Stimulated activated memory B cell treated with anti-CD40 and anti-IgM and Interleukin-4, amounts not matched to agents 10 μg/mL and 1 μg/mL and 100 μg/mL, for 72 hours (primary cell): ENCODE data around the gene FAM181B.
A peak's percentile ranks its signal among the peaks of the same experiment; 100 is the strongest.

Experiments
- ATAC-seq: fragments of 150-1000 bp; cut with Tn5 transposase; 2 replicates; pipeline ENCODE4 v1.10.0; 2021
- H3K27ac Mint-ChIP-seq: one replicate; pipeline ENCODE4 v1.8.0; 2022; ENCODE audit warnings: mild to moderate bottlenecking, mixed read lengths
- H3K27me3 Mint-ChIP-seq: one replicate; pipeline ENCODE4 v1.8.0; 2022; ENCODE audit warnings: mixed read lengths
- H3K36me3 Mint-ChIP-seq: one replicate; pipeline ENCODE4 v1.8.0; 2022; ENCODE audit warnings: mixed read lengths
- H3K4me1 Mint-ChIP-seq: one replicate; pipeline ENCODE4 v1.8.0; 2022; ENCODE audit warnings: mixed read lengths
- H3K4me3 Mint-ChIP-seq: one replicate; pipeline ENCODE4 v1.8.0; 2022; ENCODE audit warnings: mild to moderate bottlenecking, moderate library complexity, mixed read lengths
- H3K9me3 Mint-ChIP-seq: one replicate; pipeline ENCODE4 v1.8.0; 2022; ENCODE audit warnings: mixed read lengths

Gene FAM181B

GRCh38 chr11:82753921-82754320 lies 20.3 kb upstream of the FAM181B start:
- Mint-ChIP-seq H3K4me1 (peaks cover 41% of the 10 kb centered on the region), H3K27me3 (peaks cover 10% of the 10 kb centered on the region), H3K4me3 (no peak overlapping the region), H3K9me3 (no peaks in the 10 kb centered on the region), H3K27ac (no peak overlapping the region), H3K36me3 (no peaks in the 10 kb centered on the region)
- ATAC-seq: no peak

GRCh38 chr11:82752801-82753200 lies 19.1 kb upstream of the FAM181B start:
- H3K27me3 Mint-ChIP-seq: peaks cover 10% of the 10 kb centered on the region
- no peak overlapping the region for H3K4me3 Mint-ChIP-seq
- ATAC-seq: no peak
- H3K4me1 Mint-ChIP-seq: peaks cover 36% of the 10 kb centered on the region
- no peaks in the 10 kb centered on the region for H3K9me3 Mint-ChIP-seq
- H3K36me3 Mint-ChIP-seq: no peaks in the 10 kb centered on the region
- no peak overlapping the region for H3K27ac Mint-ChIP-seq

GRCh38 chr11:82750643-82751139 lies 17.0 kb upstream of the FAM181B start:
- Mint-ChIP-seq H3K4me1 (peaks cover 23% of the 10 kb centered on the region), H3K9me3 (no peaks in the 10 kb centered on the region), H3K36me3 (no peaks in the 10 kb centered on the region), H3K4me3 (no peak overlapping the region), H3K27ac (no peak overlapping the region), H3K27me3 (peaks cover 22% of the 10 kb centered on the region)
- ATAC-seq: peak; percentile 43

GRCh38 chr11:82747471-82747870 lies 13.8 kb upstream of the FAM181B start:
- Mint-ChIP-seq H3K9me3 (no peaks in the 10 kb centered on the region), H3K4me3 (no peak overlapping the region), H3K36me3 (no peaks in the 10 kb centered on the region), H3K27ac (no peak overlapping the region), H3K27me3 (peaks cover 39% of the 10 kb centered on the region), H3K4me1 (peaks cover 17% of the 10 kb centered on the region)
- no peak for ATAC-seq

GRCh38 chr11:82738091-82738490 lies 4.4 kb upstream of the FAM181B start:
- H3K4me3 Mint-ChIP-seq: no peak overlapping the region
- no peaks in the 10 kb centered on the region for H3K4me1 Mint-ChIP-seq
- ATAC-seq: no peak
- no peaks in the 10 kb centered on the region for H3K36me3 Mint-ChIP-seq
- H3K27ac Mint-ChIP-seq: no peak overlapping the region
- no peaks in the 10 kb centered on the region for H3K9me3 Mint-ChIP-seq
- peaks cover 94% of the 10 kb centered on the region for H3K27me3 Mint-ChIP-seq

- Mint-ChIP-seq H3K36me3 (no peaks in the 10 kb centered on the region), H3K9me3 (peaks cover 3% of the 10 kb centered on the region), H3K4me3 (peak overlapping the region; percentile 57), H3K27ac (no peak overlapping the region), H3K4me1 (no peaks in the 10 kb centered on the region), H3K27me3 (peaks cover 90% of the 10 kb centered on the region)
- ATAC-seq: no peak
Observed at GRCh38 chr11:82734120-82734479, 436 bp upstream of the FAM181B start.

- ATAC-seq: peak; percentile 32
Observed at GRCh38 chr11:82732734-82733443, 775 bp downstream of the FAM181B start.

GRCh38 chr11:82732348-82732733 lies 1.3 kb downstream of the FAM181B start:
- no peak for ATAC-seq
- H3K4me1 Mint-ChIP-seq: no peaks in the 10 kb centered on the region
- peaks cover 3% of the 10 kb centered on the region for H3K9me3 Mint-ChIP-seq
- H3K36me3 Mint-ChIP-seq: no peaks in the 10 kb centered on the region
- peak overlapping the region; percentile 8 for H3K4me3 Mint-ChIP-seq
- no peak overlapping the region for H3K27ac Mint-ChIP-seq
- peaks cover 86% of the 10 kb centered on the region for H3K27me3 Mint-ChIP-seq

More at GRCh38 chr11:82732734-82733443, 775 bp downstream of the FAM181B start:
- peaks cover 3% of the 10 kb centered on the region for H3K9me3 Mint-ChIP-seq
- H3K36me3 Mint-ChIP-seq: no peaks in the 10 kb centered on the region
- peak overlapping the region; percentile 57 for H3K4me3 Mint-ChIP-seq
- H3K27ac Mint-ChIP-seq: no peak overlapping the region
- H3K4me1 Mint-ChIP-seq: no peaks in the 10 kb centered on the region
- peaks cover 86% of the 10 kb centered on the region for H3K27me3 Mint-ChIP-seq

GRCh38 chr11:82731691-82732277 lies 1.9 kb downstream of the FAM181B start:
- no peak overlapping the region for H3K4me3 Mint-ChIP-seq
- H3K9me3 Mint-ChIP-seq: peaks cover 3% of the 10 kb centered on the region
- H3K36me3 Mint-ChIP-seq: no peaks in the 10 kb centered on the region
- H3K4me1 Mint-ChIP-seq: no peaks in the 10 kb centered on the region
- H3K27ac Mint-ChIP-seq: no peak overlapping the region
- H3K27me3 Mint-ChIP-seq: peaks cover 86% of the 10 kb centered on the region
- no peak for ATAC-seq

GRCh38 chr11:82730754-82731153 lies 2.9 kb downstream of the FAM181B start:
- Mint-ChIP-seq H3K4me3 (no peak overlapping the region), H3K4me1 (no peaks in the 10 kb centered on the region), H3K27me3 (peaks cover 87% of the 10 kb centered on the region), H3K27ac (no peak overlapping the region), H3K9me3 (peaks cover 3% of the 10 kb centered on the region), H3K36me3 (no peaks in the 10 kb centered on the region)
- no peak for ATAC-seq

- Mint-ChIP-seq H3K27ac (no peak overlapping the region), H3K9me3 (peaks cover 3% of the 10 kb centered on the region), H3K4me3 (no peak overlapping the region), H3K4me1 (no peaks in the 10 kb centered on the region), H3K36me3 (no peaks in the 10 kb centered on the region), H3K27me3 (peaks cover 85% of the 10 kb centered on the region)
- no peak for ATAC-seq
Observed at GRCh38 chr11:82730286-82730685, 3.4 kb downstream of the FAM181B start.

GRCh38 chr11:82724026-82724425 lies 9.6 kb downstream of the FAM181B start:
- Mint-ChIP-seq H3K27me3 (peaks cover 39% of the 10 kb centered on the region), H3K27ac (no peak overlapping the region), H3K4me1 (no peaks in the 10 kb centered on the region), H3K36me3 (no peaks in the 10 kb centered on the region), H3K4me3 (no peak overlapping the region), H3K9me3 (no peaks in the 10 kb centered on the region)
- ATAC-seq: no peak

- peak; percentile 6 for ATAC-seq
- H3K27ac Mint-ChIP-seq: no peak overlapping the region
- no peaks in the 10 kb centered on the region for H3K4me1 Mint-ChIP-seq
- no peak overlapping the region for H3K4me3 Mint-ChIP-seq
- H3K27me3 Mint-ChIP-seq: peaks cover 25% of the 10 kb centered on the region
- H3K9me3 Mint-ChIP-seq: no peaks in the 10 kb centered on the region
- no peaks in the 10 kb centered on the region for H3K36me3 Mint-ChIP-seq
Observed at GRCh38 chr11:82722231-82722630, 11.4 kb downstream of the FAM181B start.

GRCh38 chr11:82720267-82721065 lies 13.2 kb downstream of the FAM181B start:
- Mint-ChIP-seq H3K27me3 (peaks cover 8% of the 10 kb centered on the region), H3K9me3 (no peaks in the 10 kb centered on the region), H3K36me3 (no peaks in the 10 kb centered on the region), H3K4me1 (no peaks in the 10 kb centered on the region), H3K4me3 (no peak overlapping the region), H3K27ac (no peak overlapping the region)
- no peak for ATAC-seq

GRCh38 chr11:82719361-82720105 lies 14.1 kb downstream of the FAM181B start:
- H3K4me1 Mint-ChIP-seq: no peaks in the 10 kb centered on the region
- no peak overlapping the region for H3K27ac Mint-ChIP-seq
- no peaks in the 10 kb centered on the region for H3K36me3 Mint-ChIP-seq
- H3K4me3 Mint-ChIP-seq: no peak overlapping the region
- H3K27me3 Mint-ChIP-seq: peaks cover 3% of the 10 kb centered on the region
- no peak for ATAC-seq
- no peaks in the 10 kb centered on the region for H3K9me3 Mint-ChIP-seq
